Vagina (tissue), 2 donors: ENCODE data around the gene HMGN2. TPM values are rescaled to one million over a fixed set of nuclear protein-coding genes. Genes with fewer than 3 reads are reported as not detected.

ENCODE experiments used
- DNase-seq, 2 donors: peaks; one replicate each; pipeline ENCODE4 v3.0.0-alpha.2; 2017; ENCODE audit errors: extremely low spot score in 2 of 2
- H3K27ac ChIP-seq: fragments of 200-600 bp; sonication (generic); one replicate; pipeline ENCODE4 v1.5.1; 2019
- H3K27me3 ChIP-seq: fragments of 200-600 bp; sonication (generic); one replicate; pipeline ENCODE4 v1.5.1; 2019
- H3K36me3 ChIP-seq, 2 donors: fragments of 200-600 bp; sonication (generic); one replicate each; pipeline ENCODE4 v1.5.1; 2017 to 2019
- H3K4me1 ChIP-seq: fragments of 200-600 bp; sonication (generic); one replicate; pipeline ENCODE4 v1.5.1; 2019
- H3K4me3 ChIP-seq, 2 donors: fragments of 200-600 bp; sonication (generic); 1 replicate in 1 of 2; 2 replicates in 1 of 2; pipeline ENCODE4 v1.5.1; 2016 to 2019
- H3K9me3 ChIP-seq: fragments of 200-600 bp; sonication (generic); one replicate; pipeline ENCODE4 v1.5.1; 2019
- POLR2A ChIP-seq, 2 donors: fragments of 450-650 bp; IDR thresholded peaks; one replicate each; pipeline ENCODE4 v1.6.1; 2017; ENCODE audit warnings: antibody characterized with exemption in 2 of 2, mild to moderate bottlenecking in 2 of 2, moderate library complexity in 2 of 2
- POLR2AphosphoS5 ChIP-seq, 2 donors: sonication (generic); formaldehyde crosslinking; IDR thresholded peaks; one replicate each; pipeline ENCODE4 v1.9.0; 2017; ENCODE audit warnings: antibody characterized with exemption in 2 of 2, mild to moderate bottlenecking in 2 of 2, low read depth in 1 of 2; ENCODE audit not compliant: insufficient read depth in 1 of 2
- intact Hi-C: fragments of 100-400 bp; cut with DNase I; formaldehyde crosslinking; loops from one replicate; pipeline ENCODE4 v1.15.1; 2023
- total RNA-seq: library from RNA; depleted of rRNA; stranded (reverse); fragments of >200 nt; gene quantifications from one replicate; pipeline ENCODE4 v1.2.3, GENCODE V29; 2016
- TF ChIP-seq, protein P1 (sequence below), 3 experiments: fragments of 450-650 bp in 2 of 3; fragments of 200-600 bp in 1 of 3; sonication (generic) in 1 of 3; IDR thresholded peaks; one replicate each; pipeline ENCODE4 v1.5.1; 2017 to 2019; ENCODE audit warnings: antibody characterized with exemption in 3 of 3, mild to moderate bottlenecking in 2 of 3, moderate library complexity in 2 of 3

HMGN2 gene
- total RNA-seq, 1 donor from 2014 or later, result 127 TPM

DNA sequence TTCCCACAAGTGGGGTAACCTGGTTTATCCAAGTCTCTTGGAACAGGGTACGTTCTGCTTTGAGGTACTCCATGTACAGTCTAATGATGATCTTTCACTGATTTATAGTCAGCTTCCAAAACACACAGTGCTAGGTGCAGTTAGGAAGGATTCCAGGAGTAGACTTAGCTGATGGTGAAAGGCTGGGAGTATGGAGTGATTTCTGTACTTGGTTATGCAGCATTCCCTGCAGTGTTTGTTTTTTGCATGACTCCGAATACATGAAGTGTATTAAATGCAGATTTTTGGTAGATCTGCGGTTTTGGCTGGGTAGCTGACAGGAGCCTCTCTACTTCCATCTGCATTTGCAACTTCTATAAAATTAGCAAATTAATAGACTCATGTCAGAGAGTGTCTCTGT, 3.7 kb downstream of the HMGN2 start:
- no peaks in the 10 kb centered on the region for H3K27me3 ChIP-seq
- TF ChIP-seq POLR2AphosphoS5 (IDR thresholded peaks at IDR 0.05; ENCODE audit: insufficient read depth in 1 of 2, low read depth in 1 of 2), result no peak
- TF ChIP-seq, protein P1, sequence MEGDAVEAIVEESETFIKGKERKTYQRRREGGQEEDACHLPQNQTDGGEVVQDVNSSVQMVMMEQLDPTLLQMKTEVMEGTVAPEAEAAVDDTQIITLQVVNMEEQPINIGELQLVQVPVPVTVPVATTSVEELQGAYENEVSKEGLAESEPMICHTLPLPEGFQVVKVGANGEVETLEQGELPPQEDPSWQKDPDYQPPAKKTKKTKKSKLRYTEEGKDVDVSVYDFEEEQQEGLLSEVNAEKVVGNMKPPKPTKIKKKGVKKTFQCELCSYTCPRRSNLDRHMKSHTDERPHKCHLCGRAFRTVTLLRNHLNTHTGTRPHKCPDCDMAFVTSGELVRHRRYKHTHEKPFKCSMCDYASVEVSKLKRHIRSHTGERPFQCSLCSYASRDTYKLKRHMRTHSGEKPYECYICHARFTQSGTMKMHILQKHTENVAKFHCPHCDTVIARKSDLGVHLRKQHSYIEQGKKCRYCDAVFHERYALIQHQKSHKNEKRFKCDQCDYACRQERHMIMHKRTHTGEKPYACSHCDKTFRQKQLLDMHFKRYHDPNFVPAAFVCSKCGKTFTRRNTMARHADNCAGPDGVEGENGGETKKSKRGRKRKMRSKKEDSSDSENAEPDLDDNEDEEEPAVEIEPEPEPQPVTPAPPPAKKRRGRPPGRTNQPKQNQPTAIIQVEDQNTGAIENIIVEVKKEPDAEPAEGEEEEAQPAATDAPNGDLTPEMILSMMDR (IDR thresholded peaks at IDR 0.05), result no peak
- TF ChIP-seq POLR2A (IDR thresholded peaks at IDR 0.05), result no peak
- H3K36me3 ChIP-seq, result peaks cover 0 to 27% of the 10 kb centered on the region in 2 donors
- DNase-seq, result no peak
- peaks cover 26% of the 10 kb centered on the region for H3K4me1 ChIP-seq
- no peak overlapping the region for H3K27ac ChIP-seq
- no peak overlapping the region for H3K4me3 ChIP-seq
- intact Hi-C loops, result no loop called here
- no peaks in the 10 kb centered on the region for H3K9me3 ChIP-seq

DNA sequence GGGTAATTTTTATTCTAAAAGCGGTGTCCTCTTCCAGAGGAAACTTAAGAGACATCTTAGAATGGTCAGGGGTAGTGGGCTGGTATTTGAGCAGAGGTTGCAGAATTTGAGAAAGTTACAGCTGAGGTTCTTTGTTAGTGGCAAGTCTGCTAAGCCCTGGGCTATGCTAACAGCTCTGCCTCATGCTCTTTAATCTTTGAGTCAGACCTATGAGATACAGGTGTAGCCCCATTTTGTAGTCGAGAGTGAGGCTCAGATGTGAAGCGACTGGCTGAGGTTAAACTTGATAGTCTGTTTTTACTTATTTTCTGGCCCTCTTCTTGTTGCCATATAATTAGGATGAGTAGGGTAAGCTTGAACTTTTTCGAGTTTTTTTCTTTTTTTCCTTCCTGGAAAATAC, 4.7 kb downstream of the HMGN2 start:
- Histone ChIP-seq H3K4me3 (no peak overlapping the region), H3K4me1 (peaks cover 16% of the 10 kb centered on the region), H3K27me3 (no peaks in the 10 kb centered on the region), H3K9me3 (no peaks in the 10 kb centered on the region), H3K36me3 (peaks cover 0 to 27% of the 10 kb centered on the region in 2 donors), H3K27ac (no peak overlapping the region)
- TF ChIP-seq, protein P1 (IDR thresholded peaks at IDR 0.05), result no peak
- TF ChIP-seq POLR2A (IDR thresholded peaks at IDR 0.05) (no peak), POLR2AphosphoS5 (IDR thresholded peaks at IDR 0.05; ENCODE audit: insufficient read depth in 1 of 2, low read depth in 1 of 2) (no peak)
- no peak for DNase-seq
- intact Hi-C loops, result no loop called here

DNA sequence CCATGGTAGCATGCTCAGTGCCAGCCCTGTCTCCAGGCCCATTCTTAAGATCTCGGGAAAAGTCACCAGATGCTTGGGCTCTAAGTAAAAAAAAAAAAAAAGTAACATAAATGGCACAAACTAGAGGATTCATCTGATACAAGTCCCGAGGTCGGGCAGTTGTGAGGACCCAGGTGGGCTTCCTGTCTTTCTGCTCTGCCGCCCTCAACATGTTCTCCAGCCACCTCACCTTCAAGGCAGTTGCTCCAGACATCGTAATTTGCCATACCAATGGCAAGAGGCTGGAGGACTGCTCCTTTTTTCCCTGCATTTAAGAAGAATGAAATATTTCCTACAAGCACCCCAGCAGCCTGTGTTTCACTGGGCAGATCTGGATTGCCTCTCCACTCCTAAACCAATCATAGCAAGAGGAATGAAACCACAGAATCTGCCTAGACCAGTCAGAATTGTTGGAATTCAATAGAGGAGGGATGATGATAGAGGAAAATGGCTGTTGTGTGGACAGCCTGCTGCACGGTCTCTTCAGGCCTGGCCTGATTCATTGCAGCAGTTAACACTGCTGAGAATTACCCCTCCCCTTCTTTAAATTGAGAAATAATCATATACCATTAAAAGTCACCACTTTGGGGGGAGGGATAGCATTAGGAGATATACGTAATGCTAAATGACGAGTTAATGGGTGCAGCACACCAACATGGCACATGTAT, 5.4 kb downstream of the HMGN2 start:
- TF ChIP-seq, protein P1 (IDR thresholded peaks at IDR 0.05), result no peak
- TF ChIP-seq POLR2A (IDR thresholded peaks at IDR 0.05), result no peak
- TF ChIP-seq POLR2AphosphoS5 (IDR thresholded peaks at IDR 0.05; ENCODE audit: insufficient read depth in 1 of 2, low read depth in 1 of 2), result no peak
- Histone ChIP-seq H3K27ac (no peak overlapping the region), H3K27me3 (no peaks in the 10 kb centered on the region), H3K36me3 (peaks cover 0 to 27% of the 10 kb centered on the region in 2 donors), H3K9me3 (no peaks in the 10 kb centered on the region), H3K4me3 (no peak overlapping the region), H3K4me1 (peaks cover 14% of the 10 kb centered on the region)
- intact Hi-C loops, result no loop called here
- no peak for DNase-seq

DNA sequence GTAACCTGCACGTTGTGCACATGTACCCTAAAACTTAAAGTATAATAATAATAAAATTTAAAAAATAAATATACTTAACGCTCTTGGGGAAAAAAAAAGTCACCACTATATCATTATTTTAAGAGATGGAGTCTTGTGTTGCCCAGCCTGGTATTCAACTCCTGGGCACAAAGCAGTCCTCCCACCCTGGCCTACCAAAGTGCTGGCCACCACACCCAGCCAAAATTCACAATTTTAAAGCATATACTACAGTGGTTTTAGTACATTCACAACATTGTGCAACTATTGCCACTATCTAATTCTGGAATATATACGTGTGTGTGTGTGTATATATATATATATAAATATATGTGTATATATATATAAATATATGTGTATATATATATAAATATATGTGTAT, 5.9 kb downstream of the HMGN2 start:
- Histone ChIP-seq H3K27ac (no peak overlapping the region), H3K36me3 (peaks cover 0 to 27% of the 10 kb centered on the region in 2 donors), H3K27me3 (no peaks in the 10 kb centered on the region), H3K4me1 (peaks cover 14% of the 10 kb centered on the region), H3K4me3 (no peak overlapping the region), H3K9me3 (no peaks in the 10 kb centered on the region)
- TF ChIP-seq POLR2AphosphoS5 (IDR thresholded peaks at IDR 0.05; ENCODE audit: insufficient read depth in 1 of 2, low read depth in 1 of 2) (no peak), POLR2A (IDR thresholded peaks at IDR 0.05) (no peak)
- TF ChIP-seq, protein P1 (IDR thresholded peaks at IDR 0.05), result no peak
- DNase-seq, result no peak
- intact Hi-C loops, result no loop called here

DNA sequence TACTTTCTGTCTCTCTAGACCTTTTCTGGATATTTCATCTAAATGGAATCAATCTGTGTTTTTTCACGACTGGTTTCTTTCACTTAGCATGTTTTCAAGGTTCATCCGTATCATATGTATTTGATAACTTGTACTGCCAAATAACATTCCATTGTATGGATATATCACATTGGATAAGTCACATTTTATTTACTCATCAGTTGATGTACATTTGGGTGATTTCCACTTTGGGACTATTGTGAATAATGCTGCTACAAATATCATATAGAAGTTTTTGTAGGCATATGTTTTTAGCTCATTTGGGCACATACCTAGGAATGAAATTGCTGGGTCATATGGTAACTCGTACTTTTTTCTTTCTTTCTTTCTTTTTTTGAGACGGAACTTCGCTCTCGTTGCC, 6.7 kb downstream of the HMGN2 start:
- H3K27me3 ChIP-seq, result no peaks in the 10 kb centered on the region
- no peak overlapping the region for H3K27ac ChIP-seq
- H3K4me1 ChIP-seq, result peaks cover 6% of the 10 kb centered on the region
- intact Hi-C loops, result no loop called here
- H3K36me3 ChIP-seq, result peaks cover 0 to 20% of the 10 kb centered on the region in 2 donors
- TF ChIP-seq POLR2A (IDR thresholded peaks at IDR 0.05), result no peak
- TF ChIP-seq POLR2AphosphoS5 (IDR thresholded peaks at IDR 0.05; ENCODE audit: insufficient read depth in 1 of 2, low read depth in 1 of 2), result no peak
- TF ChIP-seq, protein P1 (IDR thresholded peaks at IDR 0.05), result no peak
- DNase-seq, result no peak
- H3K9me3 ChIP-seq, result no peaks in the 10 kb centered on the region
- no peak overlapping the region for H3K4me3 ChIP-seq
